NCI-H146 treated with DMSO at 0.1 percent for 48 hours (cell line): ENCODE results near the gene ST8SIA4.

Source experiments
- DNase-seq: peaks from one replicate; lab custom pipeline; 2025; ENCODE audit not compliant: unreplicated experiment; lab: John Stamatoyannopoulos, UW

Gene ST8SIA4

DNA sequence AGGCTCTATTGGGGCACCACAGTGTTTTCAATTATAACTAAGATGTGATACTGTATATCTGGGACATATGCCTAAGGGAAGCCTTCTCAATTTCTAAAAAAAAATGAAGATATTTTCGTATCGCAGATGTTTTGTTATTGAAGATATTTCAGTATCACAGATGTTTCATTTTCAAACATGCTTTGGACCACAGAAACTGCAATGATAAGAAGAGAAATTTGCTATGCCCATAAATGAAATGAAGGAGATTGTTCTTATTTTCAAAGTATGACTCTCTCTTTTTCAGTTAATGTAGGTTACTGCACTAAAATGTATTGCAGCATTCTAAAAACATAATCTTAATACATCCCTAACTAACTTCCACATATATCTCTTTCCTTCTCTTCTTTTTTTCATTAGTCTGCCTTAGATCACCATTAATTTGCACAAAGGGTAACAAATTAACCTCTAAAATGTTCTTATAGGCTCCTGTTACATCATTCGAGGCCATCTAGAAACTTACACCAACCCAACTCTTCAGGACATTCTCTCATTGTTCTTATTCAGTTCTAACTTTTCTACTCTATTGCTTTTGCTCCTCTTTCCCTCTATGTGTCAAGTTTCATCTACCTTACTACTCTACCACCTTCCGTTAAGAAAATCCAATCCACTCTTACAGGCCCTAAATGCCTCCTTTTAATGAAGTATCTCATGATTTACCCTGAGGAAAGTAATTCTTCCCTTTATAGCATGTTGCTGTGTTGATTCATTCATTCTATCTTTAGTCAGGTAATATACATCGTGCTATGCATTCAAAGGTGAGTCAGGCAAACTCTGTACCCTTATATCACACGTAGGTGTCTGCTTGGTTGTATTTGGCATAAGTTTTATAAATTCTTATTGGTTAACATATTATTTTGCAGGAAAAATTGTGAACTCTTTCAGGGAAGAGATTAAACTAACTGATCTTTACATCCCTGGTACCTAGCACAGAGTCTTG is 70.5 kb downstream of the ST8SIA4 start:
- DNase-seq, result no peak

DNA sequence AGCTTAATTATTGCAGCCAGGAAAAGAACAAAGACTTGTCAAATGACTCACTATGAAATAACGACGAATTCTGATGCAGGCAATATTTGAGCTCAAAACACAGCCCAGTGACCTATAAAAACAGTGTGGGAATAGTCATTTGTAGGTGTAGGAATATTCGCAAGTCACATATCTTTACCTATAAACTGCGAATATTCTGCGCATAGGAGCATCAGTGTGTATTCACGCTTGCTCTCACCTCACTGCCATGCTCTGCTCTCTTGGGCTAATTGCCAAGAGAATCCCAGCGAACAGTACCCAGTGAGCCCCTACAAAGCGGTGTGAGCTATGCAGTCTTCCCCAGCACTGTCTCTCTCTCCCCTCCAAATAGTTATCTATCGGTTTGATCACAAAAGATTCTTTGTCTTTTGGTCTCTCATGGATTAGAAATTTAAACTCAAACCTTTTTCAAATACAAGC is 74.2 kb downstream of the ST8SIA4 start:
- DNase-seq, result no peak

DNA sequence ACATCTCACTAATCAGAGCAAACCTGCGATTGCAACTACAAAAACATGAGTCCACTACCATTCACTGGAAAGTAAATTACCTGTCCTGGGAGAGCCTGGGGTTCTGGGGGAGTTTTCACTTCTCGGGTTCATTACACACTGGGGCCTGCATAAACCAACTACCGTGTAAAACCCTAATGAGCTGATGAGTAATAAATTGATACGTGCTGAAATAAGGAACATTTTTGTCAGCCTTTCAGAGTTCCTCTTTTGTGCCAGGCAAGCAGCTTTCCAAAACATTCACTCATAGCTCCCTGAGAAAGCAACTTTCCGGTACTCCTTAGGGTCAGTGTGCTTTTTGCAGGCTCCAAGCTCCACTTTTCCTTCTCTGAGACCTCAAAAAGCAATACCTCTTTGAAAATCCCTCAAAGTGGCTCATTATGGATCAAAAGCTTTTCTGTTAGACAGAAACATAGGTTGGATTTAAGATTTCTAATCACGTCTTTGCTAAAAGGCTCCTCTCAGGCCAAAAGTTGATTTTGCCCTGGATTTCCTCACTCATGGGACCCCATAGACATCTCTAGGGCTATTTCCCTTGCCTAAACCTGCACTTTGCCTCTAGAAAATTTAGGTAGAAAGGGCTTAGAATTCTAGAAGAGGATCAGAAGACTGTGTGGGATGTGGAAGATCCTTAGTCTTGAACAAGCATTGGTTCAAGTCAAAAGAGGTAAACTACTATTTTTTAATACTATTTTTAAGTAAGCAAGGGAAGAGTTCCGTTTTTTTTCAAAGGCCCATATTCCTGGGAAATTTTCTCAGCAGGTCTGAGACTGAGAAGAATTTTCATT is 74.8 kb downstream of the ST8SIA4 start:
- no peak for DNase-seq

DNA sequence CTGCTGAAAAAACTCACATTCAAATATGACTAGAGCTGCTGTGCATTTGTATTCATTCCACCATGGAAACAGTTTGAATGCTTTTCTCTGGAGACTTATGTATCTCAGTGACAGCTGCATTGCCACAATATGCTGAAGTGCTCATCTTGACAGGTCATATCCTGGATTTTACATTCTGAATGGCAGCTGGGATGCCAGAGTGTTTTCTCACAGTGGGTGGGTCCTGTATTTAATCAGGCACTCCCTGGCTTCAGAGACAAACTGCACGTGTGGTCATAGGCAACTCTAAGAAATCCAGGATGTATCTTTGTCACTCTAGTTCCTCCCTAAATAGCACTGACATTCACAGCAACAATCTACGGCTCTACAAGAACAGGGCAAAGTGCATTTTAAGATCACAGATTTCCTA is 75.6 kb downstream of the ST8SIA4 start:
- no peak for DNase-seq

DNA sequence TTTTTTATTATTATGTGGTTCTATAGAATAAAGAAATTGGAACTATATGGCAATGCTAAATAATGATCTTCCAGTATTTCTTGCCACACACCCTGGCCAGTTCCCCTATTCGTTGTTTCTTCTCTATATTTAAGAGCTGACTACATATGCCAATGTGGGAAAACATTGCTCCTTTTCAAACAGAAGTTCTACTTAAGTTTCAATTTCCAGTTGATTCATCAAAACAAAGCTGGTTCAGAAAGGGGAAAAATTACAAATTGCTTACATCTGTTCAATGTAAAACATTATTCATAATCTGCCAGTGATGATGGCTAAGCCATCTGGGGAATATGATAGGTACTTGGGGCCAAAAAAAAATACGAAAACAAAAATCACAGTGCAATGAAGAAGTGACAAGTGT is 76.9 kb downstream of the ST8SIA4 start:
- no peak for DNase-seq

DNA sequence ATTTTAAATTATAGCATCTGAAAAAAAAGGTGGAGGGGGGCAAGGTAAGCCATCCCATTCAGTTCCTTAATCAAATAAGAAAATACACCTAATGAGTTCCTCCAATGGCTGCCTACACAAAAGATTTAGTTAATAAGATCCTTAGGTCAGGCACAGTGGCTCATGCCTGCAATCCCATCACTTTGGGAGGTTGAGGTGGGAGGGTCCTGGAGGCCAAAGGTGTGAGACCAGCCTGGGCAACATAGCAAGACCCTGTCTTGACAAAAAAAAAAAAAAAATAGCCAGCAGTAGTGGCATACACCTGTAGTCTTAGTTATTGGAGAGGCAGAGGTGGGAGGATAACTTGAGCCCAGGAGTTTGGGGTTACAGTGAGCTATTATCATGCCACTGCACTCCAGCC is 78.4 kb downstream of the ST8SIA4 start:
- no peak for DNase-seq

DNA sequence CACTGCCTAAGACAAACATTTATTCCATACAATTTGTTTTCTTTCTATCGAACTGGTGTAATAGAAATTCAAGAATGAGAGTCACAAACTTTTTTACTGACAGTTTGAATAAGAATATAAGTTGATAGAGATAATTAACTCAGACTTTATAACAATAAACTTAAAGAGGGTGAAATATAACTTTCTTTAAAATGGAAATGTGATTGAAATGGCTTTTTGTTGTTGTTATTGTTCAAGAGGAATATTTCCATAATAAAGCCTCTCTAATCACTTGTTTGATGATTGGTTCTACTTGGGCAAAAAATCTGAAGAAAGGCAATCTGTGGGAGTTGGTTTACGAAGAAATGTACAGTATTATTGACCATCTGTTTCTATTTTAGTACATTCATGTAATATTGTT is 79.3 kb downstream of the ST8SIA4 start:
- DNase-seq, result no peak

DNA sequence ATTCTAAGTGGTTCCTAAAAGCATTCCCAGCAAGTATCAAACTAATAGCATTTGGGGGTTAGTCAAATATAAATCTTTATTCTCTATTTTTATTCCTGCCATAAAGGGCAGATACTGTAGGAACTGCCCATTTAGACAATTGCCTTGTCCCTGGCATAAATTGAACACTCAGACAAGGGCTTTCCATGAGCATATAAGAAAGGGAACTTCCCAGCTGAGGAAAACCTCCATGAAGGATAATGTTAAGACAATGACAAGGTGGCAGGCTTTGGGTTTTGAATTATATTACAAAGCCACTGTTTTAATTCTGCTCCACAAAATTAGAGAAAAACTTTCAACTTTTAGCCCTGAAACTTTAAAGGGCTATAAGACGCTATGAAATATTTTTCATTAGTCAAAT is 81.3 kb downstream of the ST8SIA4 start:
- no peak for DNase-seq

DNA sequence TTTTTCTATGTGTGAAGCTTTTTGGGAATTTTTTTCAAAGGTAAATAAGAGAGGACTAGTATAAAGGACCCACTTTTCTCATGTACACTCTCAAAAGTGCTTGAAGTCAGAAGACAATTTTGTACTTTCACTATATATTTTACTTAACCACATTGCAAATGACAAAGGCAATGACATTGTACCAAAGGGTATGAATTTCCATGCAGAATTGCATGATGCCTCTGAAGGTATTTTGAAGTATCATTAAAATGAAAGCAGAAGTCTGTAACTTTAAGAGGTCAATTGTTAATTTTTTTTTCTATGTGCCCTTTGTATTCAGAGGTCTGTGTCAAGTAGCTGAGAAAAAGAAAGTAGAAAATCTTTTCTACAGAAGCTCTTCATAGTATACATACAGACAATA is 84.7 kb downstream of the ST8SIA4 start:
- DNase-seq, result no peak

DNA sequence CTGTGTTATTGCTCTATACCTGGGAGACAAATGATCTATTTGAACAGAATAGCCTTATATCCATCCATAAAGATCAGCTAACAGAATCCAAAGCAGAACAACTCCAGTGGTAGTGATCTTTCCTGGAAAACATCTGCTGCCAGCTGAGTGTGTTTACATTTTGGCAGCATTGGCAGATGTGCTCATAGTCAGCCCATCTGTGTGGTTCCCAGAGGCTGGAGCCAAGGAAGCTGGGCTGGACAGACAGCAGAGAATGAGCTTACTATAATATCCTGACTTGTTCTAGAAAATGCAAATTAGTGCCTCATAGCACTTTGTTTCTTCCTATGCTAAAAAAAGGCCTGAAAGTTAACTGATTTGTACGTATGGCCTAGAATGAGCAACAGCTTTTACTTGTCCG is 99.7 kb downstream of the ST8SIA4 start:
- no peak for DNase-seq

DNA sequence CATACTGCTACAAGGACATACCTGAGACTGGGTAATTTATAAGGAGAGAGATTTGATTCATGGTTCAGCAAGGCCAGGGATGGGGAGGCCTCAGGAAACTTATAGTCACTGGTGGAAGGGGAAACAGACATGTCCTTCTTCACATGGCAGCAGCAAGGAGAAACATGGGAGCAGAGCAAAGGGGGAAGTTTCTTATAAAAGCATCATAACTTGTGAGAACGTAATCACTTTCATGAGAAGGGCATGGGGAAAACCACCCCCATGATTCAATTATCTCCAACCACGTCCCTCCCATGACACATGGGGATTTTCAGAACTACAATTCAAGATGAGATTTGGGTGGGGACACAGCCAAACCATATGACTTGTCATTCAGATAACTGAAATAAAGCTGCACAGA is 100.9 kb downstream of the ST8SIA4 start:
- no peak for DNase-seq

DNA sequence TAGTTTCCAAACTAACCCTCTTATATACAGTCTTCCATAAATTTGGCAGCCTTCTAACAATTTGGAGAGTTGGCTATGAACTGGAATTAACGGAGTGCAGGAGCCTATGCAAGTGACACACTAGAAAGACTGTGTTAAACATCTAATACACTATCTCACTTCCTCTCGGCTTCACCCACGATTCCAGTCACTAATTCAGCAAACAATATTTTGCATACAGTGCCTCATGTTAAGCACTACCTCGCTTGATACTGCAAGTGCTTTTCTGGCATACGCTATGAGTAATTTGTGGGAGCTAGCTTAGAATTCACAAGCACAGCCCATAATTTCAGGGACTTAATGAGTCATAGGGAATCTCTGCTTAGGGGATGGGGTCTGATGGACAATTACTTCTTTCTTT is 102.5 kb downstream of the ST8SIA4 start:
- no peak for DNase-seq

DNA sequence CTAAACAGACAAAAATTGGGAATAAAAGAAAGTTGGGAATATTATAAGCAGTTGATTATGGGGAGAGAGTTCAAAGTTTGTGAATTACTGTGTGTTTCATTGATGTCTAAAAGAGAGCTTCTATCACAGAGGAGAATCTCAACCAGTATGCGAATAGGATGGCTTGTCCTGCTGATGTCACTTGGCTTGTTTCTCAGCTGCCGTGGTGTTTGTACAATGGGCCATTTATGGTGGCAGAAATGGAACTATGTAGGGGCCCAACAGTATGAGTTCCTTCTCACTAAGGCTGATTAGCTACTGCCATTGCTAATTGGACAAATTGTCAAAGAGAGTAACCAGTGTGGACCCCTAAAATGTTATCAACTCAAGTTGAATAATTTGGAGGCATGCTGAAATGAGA is 103.9 kb downstream of the ST8SIA4 start:
- DNase-seq, result no peak

DNA sequence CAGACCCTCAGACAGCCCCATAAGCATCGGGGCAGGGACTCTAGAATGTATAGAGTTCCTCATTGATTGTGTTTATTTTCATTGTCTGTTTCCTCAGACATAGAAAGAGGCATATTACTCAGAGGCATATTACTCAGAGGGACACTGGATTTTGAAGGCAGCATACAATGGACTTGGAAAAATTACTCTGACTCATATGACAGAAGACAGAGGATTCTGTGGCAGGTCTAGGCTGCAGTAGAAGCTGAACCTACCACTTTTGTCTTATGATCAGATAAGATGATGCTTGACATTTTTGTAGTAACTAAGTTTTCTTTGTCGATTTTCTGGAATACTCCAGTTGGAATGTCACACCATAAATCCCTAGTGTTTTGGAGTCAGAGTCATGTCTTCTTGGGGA is 105.2 kb downstream of the ST8SIA4 start:
- DNase-seq, result no peak

DNA sequence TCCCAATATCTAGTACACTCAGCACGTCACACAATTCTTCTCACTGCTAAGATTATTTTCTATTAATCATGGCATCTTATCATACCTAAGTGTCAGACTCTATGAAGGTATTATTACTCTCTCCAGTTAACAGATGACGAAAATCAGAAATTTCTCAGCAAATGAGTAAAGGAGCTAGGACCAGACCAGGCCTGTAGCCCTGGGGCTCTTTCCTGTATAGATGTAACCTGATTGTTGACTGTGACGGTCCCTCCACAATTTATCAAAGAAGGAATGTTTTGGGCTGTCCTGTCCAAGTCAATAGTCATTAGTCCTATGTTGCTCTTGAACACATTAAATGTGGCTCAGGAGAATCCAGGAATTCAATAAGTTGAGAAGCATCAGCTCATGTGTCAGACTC is 106.2 kb downstream of the ST8SIA4 start:
- DNase-seq, result no peak

DNA sequence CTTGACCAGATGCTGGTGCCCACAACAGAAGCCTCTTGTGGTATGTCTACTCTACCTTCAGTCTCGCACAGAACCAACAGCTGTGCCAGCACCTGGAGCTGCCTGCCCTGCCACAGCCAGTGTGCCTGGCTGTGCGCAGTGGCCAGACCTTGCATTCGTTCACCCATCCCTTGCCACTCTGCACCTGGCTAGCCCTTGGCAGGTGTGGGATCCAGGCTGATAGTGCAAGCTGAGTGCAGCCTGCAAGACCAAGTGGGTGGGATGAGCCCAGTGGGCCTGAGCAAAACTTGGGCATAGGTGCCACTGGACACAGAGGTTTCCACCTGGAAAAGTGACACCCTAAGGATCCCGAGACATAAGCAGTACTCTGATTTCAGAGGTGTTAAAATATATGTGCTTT is 108.2 kb downstream of the ST8SIA4 start:
- DNase-seq, result no peak

DNA sequence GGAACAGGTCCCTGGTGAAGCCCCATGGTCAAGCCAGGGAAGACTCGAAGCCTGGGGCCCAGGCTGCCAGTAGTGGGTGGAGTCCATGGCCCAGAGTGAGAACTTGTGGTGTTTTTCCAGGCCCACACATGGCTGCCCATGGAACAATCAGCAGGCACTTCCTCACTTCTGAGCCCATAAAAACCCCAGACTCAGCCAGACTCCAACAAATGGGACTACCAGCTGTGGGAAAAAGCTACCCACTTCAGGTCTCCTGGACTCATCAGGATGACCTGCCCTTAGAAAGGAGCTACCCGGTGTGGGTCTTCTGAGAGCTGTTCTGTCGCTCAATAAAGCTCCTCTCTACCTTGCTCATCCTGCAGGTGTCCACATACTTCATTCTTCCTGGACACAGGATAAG is 108.9 kb downstream of the ST8SIA4 start:
- DNase-seq, result no peak

DNA sequence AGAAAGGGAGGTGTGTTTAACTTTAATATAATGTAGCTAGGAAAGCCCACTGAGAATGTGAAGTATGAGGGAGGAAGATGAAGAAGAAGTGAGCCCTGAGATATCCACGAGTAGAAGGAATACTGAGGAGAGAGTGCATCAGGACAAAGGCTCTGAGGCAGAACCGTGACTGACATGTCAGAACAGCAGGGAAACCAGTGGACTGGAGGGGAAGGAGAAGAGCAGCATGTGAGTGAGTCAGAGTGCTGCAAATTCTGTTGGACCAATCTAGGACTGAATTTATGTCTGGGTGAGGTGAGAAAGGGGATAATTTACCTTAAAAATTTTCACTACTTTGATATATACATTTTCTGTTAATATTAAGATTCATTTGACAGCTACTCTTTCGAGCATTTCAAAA is 110.3 kb downstream of the ST8SIA4 start:
- no peak for DNase-seq

DNA sequence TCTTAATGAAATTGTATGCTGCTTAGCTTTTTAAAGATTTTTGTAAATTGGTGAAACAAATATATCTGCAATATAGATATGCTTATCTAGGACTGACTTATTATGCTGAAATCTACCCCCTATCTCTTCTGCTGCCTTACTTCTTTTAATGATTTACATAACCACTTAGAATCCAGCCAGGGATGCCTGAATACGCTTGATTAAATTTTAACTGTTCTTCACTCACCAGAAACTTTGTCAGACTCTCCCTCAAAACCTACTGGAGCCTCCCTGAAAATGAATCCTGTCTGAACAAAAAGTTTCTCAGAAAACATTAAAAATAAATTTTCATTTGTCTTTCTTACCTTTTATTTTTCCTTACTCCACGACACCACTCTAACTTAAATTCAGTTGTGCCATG is 111.7 kb downstream of the ST8SIA4 start:
- no peak for DNase-seq

DNA sequence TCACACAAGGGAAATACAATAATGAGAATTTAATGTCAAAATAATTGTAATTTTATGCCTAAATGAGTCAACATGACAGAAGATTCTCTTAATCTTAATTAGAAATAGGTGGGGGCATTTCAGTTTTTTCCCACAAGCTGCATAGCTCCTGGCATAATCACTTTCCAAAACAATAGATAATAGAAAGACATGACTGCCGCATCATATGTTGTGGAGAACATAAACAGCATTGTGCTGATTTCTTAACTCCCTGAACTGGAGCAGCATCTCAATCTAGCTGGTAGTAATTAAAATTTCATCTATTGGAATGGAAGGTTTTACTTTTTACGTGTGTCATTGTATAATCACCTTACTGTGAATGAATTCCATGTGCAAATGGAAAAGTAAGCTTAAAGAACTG is 112.1 kb downstream of the ST8SIA4 start:
- DNase-seq, result no peak

DNA sequence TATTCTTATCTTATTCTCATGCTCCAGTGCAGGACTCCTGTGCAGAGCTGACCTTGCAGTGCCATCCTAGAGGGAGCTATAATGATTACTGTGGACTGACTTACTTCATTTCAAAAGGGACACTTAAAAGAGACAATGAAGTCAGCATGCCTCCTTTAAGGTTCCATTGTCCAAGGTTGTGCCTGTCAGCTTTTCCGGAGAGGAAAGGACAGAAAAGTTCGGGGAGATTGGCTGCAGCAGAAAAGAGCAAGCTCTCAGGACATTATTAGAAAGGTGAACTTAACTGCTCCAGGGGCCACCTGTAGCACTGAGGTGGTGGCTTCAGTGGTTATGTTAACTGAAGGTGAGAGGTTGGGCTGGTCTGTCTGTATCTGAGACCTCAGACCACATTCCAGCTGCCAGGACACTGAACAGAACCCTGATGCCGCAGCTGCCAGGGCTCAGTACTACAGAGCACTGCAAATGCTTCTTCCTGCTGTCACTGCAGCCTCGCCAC is 112.9 kb downstream of the ST8SIA4 start:
- no peak for DNase-seq

DNA sequence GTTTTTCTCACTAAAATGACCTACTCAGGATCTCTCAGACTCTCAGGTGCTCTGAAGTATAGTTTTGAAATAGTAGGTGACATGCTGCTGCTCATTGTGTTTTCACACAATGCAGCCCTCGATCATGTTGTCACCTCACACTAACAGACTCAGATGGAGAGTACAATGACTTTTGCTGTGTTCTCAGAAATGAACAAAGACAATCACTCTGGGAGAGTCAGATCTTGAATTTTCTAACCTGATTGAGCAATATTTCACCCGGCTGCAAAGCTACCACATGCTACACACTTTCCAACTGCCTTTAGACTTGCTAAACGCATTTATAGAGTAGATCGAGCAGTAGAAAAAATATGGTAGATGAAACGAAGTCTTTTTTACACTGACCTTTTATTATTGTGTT is 113.4 kb downstream of the ST8SIA4 start:
- no peak for DNase-seq
